Fibroblast of villous mesenchyme (primary cell): ENCODE data around the gene SNX1. TPM values are rescaled to one million over a fixed set of nuclear protein-coding genes. Genes with fewer than 3 reads are reported as not detected.

ENCODE experiments used
- DNase-seq: peaks from one replicate; pipeline ENCODE4 v3.0.0-alpha.2; 2010; ENCODE audit warnings: low read depth
- H3K4me3 ChIP-seq: 2 replicates; pipeline ENCODE4 v1.5.1; 2011; ENCODE audit warnings: low read depth, mild to moderate bottlenecking, low read length
- total RNA-seq: library from RNA; depleted of rRNA; stranded (reverse); fragments of >200 nt; gene quantifications from 2 replicates; pipeline ENCODE4 v1.2.3, GENCODE V29; 2012
- TF ChIP-seq, protein P1 (sequence below): IDR thresholded peaks from 2 replicates; pipeline ENCODE4 v1.5.1; 2012; ENCODE audit warnings: low read depth, mild to moderate bottlenecking, low read length; ENCODE audit not compliant: insufficient read depth

Gene SNX1
- total RNA-seq, 1 donor, result 42.7 TPM

DNA sequence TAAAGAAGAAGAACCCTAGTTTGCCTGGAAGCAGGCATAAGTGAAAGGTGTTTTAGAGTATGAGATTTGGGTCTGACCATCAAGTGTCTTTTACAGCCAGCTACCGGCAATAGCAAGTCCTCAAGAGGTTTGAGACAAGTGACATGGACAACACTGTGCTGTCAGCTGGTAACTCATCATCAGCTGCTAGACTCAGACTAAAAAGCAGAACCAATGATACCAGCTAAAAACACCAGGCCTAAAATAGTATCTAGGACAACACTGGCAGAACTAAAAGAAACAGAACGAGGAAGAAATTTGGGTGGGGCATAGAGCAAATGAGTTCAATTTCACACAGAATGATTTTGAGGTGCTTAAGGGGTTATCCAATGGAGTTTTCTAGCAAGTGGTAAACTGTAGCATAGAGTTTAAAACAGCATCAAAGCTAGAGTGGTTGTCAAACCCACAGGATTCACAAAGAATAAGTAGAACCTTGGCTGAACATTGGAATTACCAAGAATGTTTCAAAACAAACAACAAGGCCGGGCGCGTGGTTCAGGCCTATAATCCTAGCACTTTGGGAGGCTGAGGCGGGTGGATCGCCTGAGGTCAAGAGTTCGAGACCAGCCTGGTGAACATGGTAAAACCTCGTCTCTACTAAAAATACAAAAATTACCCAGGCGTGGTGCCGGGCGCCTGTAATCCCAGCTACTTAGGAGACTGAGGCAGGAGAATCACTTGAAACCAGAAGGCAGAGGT lies 6.1 kb upstream of the SNX1 start:
- DNase-seq, result no peak
- TF ChIP-seq, protein P1, sequence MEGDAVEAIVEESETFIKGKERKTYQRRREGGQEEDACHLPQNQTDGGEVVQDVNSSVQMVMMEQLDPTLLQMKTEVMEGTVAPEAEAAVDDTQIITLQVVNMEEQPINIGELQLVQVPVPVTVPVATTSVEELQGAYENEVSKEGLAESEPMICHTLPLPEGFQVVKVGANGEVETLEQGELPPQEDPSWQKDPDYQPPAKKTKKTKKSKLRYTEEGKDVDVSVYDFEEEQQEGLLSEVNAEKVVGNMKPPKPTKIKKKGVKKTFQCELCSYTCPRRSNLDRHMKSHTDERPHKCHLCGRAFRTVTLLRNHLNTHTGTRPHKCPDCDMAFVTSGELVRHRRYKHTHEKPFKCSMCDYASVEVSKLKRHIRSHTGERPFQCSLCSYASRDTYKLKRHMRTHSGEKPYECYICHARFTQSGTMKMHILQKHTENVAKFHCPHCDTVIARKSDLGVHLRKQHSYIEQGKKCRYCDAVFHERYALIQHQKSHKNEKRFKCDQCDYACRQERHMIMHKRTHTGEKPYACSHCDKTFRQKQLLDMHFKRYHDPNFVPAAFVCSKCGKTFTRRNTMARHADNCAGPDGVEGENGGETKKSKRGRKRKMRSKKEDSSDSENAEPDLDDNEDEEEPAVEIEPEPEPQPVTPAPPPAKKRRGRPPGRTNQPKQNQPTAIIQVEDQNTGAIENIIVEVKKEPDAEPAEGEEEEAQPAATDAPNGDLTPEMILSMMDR, result no peak
- no peak overlapping the region for H3K4me3 ChIP-seq

DNA sequence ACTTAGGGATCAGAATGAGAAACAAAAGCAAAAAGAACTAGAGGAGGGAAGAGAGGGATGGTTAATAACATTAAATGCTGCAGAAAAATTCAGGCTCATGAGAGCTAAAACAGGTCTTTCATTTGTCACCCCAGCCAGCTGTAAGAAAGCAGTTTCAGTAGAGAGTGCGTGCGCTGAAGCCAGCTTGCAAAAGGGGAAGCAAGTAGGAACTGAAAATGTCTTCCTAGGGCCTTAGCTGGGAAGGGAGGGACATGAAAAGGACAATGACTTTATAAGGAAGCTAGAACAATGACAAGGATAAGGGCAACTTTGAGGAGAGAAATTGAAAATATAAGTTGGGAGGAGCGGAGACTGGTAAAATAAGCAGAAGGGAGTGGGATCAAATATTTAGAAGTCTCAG lies 5.3 kb upstream of the SNX1 start:
- no peak for DNase-seq
- H3K4me3 ChIP-seq, result no peak overlapping the region
- TF ChIP-seq, protein P1, result no peak

- TF ChIP-seq, protein P1, result no peak
- H3K4me3 ChIP-seq, result peak overlapping the region; percentile 89
- DNase-seq, result peak; percentile 29
These were observed 3.5 kb upstream of the SNX1 start for GRCh38 chr15:64092075-64092820.

- peak; percentile 77 for DNase-seq
- peak overlapping the region; percentile 89 for H3K4me3 ChIP-seq
- TF ChIP-seq, protein P1, result no peak
These were observed 2.7 kb upstream of the SNX1 start for GRCh38 chr15:64092864-64093626.

DNA sequence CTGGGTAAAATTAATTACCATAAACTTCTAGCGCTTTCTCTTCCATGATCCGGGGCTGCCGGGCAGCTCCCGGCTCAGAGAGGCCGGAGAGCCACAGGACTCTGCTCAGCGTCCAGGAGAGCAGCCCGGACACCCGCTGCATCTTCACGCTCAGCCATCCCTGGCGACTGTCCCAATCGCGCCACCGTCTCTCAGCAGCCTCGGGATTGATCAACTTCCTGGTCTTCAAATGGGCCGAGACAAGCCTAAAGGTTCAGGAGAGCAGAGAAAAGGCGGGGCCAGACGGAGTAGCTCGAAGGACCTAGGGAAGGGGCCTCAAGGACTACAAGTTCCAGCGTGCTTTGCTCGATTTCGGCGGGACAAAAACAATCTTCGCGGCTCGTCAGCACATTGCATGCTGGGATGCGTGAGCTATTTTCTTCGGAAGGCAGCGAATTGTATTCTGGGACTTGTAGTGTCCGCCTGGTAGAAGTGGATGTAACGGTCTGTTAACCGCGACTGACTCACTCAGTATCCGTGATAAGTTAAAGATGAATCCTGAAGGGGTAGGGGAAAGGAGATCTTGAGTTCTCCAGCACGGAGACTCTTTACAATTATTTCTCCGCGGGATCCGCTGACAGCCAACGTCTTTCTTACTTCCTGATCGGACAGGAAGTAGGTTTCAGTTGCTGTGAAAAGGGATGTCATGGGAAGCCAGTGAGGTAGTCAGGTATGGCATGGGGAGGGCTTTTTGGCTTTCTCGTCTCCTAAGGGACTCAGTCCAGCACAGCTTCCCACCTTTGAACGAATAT lies 2.0 kb upstream of the SNX1 start, which contains the start of gene CIAO2A:
CIAO2A (minus strand) TSS at position 212 of the 791 bp plus-strand sequence; CDS start at position 142, 70 bp downstream.
- peak; percentile 99 for DNase-seq
- TF ChIP-seq, protein P1, result no peak
- H3K4me3 ChIP-seq, result peak within 1 kb of the TSS; percentile 89

DNA sequence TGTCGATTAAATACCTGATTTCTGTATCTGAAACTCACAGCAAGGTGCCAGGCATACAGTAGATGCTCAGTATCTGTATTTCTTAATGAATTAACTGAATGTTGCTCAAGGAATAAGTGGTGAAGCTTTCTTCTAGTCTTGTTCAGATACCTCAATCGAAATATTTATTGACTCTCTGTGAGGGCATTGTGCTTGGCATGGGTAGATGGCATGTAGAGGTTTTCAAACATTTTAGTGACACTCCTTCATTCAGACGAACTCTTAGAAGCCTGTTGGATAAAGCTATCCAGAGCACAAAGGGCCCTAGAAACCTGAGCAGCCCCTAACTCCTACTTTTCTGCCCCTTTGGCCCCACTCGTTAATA lies 369 bp upstream of the SNX1 start:
- DNase-seq, result no peak
- TF ChIP-seq, protein P1, result no peak
- H3K4me3 ChIP-seq, result peak overlapping the region; percentile 95
